K562 (cell line): ENCODE data around the gene TMEM200B.

Source experiments
- CEBPB ChIP-seq: fragments of 450-650 bp; IDR thresholded peaks from 2 replicates; pipeline ENCODE4 v1.6.1; 2016; ENCODE audit warnings: missing genetic modification characterization, missing compliant biosample characterization
- ELK1 ChIP-seq: sonication (generic); formaldehyde crosslinking; IDR thresholded peaks from 2 replicates; pipeline ENCODE4 v1.8.1; 2022; ENCODE audit warnings: missing genetic modification reagents
- GABPA ChIP-seq: fragments of 200-800 bp; sonication (Bioruptor generic); conservative IDR thresholded peaks from 2 replicates; pipeline ENCODE4 v1.6.1; 2016; ENCODE audit warnings: low read depth, missing genetic modification characterization, missing compliant biosample characterization
- MEIS2 ChIP-seq: fragments of 450-650 bp; IDR thresholded peaks from 2 replicates; pipeline ENCODE4 v1.6.1; 2014; ENCODE audit warnings: mild to moderate bottlenecking; ENCODE audit not compliant: partially characterized antibody
- NBN ChIP-seq: fragments of 450-650 bp; IDR thresholded peaks from 2 replicates; pipeline ENCODE4 v1.6.1; 2016; ENCODE audit warnings: low read depth, mild to moderate bottlenecking
- OTX1 ChIP-seq: fragments of 450-650 bp; formaldehyde crosslinking; IDR thresholded peaks from 2 replicates; pipeline ENCODE4 v1.4.0; 2022; ENCODE audit warnings: mild to moderate bottlenecking
- POLR2AphosphoS5 ChIP-seq: IDR thresholded peaks from 2 replicates; pipeline ENCODE4 v1.6.1; 2011; ENCODE audit warnings: mild to moderate bottlenecking, low read depth, low read length, moderate library complexity; ENCODE audit not compliant: control insufficient read depth, insufficient read depth
- ZNF764 ChIP-seq: fragments of 250-450 bp; sonication (Bioruptor Pico); IDR thresholded peaks from 2 replicates; pipeline ENCODE4 v1.4.0; 2020; ENCODE audit warnings: low read depth, mild to moderate bottlenecking, moderate library complexity
- TF ChIP-seq, protein P1 (sequence below), 3 experiments: IDR thresholded peaks in 2 of 3; conservative IDR thresholded peaks in 1 of 3; 2 replicates each; pipeline ENCODE4 v1.5.1; 2011 to 2012; ENCODE audit warnings: low read length in 3 of 3, mild to moderate bottlenecking in 3 of 3, control low read depth in 2 of 3, improper control_type of control experiment in 1 of 3, inconsistent platforms in 1 of 3, low read depth in 1 of 3, mixed read lengths in 1 of 3, moderate library complexity in 1 of 3; ENCODE audit not compliant: insufficient read depth in 2 of 3

DNA sequence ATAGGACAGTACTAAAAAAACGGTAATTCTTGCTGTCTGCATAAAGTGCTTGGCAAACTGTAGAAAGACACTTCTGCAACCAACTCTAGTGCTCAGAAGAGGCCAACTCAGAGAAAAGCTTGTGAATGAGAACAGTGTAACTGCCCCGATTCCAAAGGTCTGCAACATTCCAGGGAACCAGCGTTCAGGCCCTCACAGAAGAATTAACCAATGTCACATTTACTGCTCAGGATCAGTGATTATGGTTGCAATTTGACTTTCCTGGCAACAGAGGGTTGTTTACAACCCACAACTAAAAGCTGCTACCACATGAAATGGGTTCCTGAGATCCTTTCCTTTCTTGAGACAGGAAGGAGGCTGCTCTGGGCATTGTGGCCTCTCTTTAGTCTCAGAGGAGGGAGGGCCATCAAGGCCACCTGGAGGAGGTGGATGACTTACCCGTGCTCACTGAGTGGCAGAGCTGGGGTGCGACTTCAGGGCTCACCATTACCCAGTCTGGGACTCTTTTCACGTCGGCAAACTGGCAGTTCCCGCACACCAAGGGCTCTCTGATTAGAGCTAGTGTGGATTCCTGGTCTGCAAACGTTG, 42.7 kb upstream of the TMEM200B start:
- TF ChIP-seq MEIS2 (no peak), NBN (no peak), ELK1 (CRISPR knock-in tag) (no peak), POLR2AphosphoS5 (no peak), GABPA (tag) (no peak), CEBPB (tag) (no peak), OTX1 (CRISPR knock-in tag) (no peak), ZNF764 (CRISPR knock-in tag) (no peak)
- TF ChIP-seq, protein P1, sequence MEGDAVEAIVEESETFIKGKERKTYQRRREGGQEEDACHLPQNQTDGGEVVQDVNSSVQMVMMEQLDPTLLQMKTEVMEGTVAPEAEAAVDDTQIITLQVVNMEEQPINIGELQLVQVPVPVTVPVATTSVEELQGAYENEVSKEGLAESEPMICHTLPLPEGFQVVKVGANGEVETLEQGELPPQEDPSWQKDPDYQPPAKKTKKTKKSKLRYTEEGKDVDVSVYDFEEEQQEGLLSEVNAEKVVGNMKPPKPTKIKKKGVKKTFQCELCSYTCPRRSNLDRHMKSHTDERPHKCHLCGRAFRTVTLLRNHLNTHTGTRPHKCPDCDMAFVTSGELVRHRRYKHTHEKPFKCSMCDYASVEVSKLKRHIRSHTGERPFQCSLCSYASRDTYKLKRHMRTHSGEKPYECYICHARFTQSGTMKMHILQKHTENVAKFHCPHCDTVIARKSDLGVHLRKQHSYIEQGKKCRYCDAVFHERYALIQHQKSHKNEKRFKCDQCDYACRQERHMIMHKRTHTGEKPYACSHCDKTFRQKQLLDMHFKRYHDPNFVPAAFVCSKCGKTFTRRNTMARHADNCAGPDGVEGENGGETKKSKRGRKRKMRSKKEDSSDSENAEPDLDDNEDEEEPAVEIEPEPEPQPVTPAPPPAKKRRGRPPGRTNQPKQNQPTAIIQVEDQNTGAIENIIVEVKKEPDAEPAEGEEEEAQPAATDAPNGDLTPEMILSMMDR (IDR thresholded peaks at IDR 0.05 in 2 of 3, conservative IDR thresholded peaks at IDR 0.05 in 1 of 3; ENCODE audit: insufficient read depth in 2 of 3, low read depth in 1 of 3, low read length in 3 of 3) = no peak
